ENCODE data around the gene IFI27L1. TPM values are rescaled to one million over a fixed set of nuclear protein-coding genes. Genes with fewer than 3 reads are reported as not detected.

IFI27L1 gene
- total RNA-seq = 10 to 100 TPM in 2 of 4 donors, 1 to 10 TPM in 2; 7.1 to 32.8 (median 14.3) TPM

GRCh38 chr14:94080621-94081385 lies at the start of gene IFI27L1, which contains the start of gene DDX24:
Gene IFI27L1, plus strand, starts transcription at chr14:94081310. Its CDS starts 15,628 bp downstream, at chr14:94096938.
Gene DDX24, minus strand, starts transcription at chr14:94081202. Its CDS starts 1,460 bp downstream, at chr14:94079742.
- peak within 1 kb of the TSS; percentile 94 to 99 for H3K4me3 ChIP-seq
- intact Hi-C loops (cut with DNase I; ENCODE audit: low total_unique reads) = no loop called here
- no peaks in the 10 kb centered on the region for H3K27me3 ChIP-seq
- no peaks in the 10 kb centered on the region for H3K9me3 ChIP-seq
- peak within 1 kb of the TSS; percentile 89 to 91 for H3K27ac ChIP-seq
- TF ChIP-seq POLR2A (IDR thresholded peaks at IDR 0.05) = peak; percentile 97
- TF ChIP-seq CTCF (IDR thresholded peaks at IDR 0.05) = no peak
- DNase-seq = peak; percentile 97
- no peaks in the 10 kb centered on the region for H3K36me3 ChIP-seq
- peaks cover 0 to 7% of the 10 kb centered on the region in 2 donors for H3K4me1 ChIP-seq

- Histone ChIP-seq H3K27me3 (no peaks in the 10 kb centered on the region), H3K27ac (no peak overlapping the region), H3K9me3 (no peaks in the 10 kb centered on the region), H3K36me3 (no peaks in the 10 kb centered on the region), H3K4me3 (no peak overlapping the region), H3K4me1 (no peaks in the 10 kb centered on the region)
- DNase-seq = no peak
- intact Hi-C loops (cut with DNase I; ENCODE audit: low total_unique reads) = no loop called here
- no peak for TF ChIP-seq CTCF (IDR thresholded peaks at IDR 0.05)
- TF ChIP-seq POLR2A (IDR thresholded peaks at IDR 0.05) = no peak
These were observed 49.2 kb upstream of the IFI27L1 start for GRCh38 chr14:94031883-94032279.

- intact Hi-C loops (cut with DNase I; ENCODE audit: low total_unique reads) = no loop called here
- H3K4me1 ChIP-seq = no peaks in the 10 kb centered on the region
- DNase-seq = no peak
These were observed 46.2 kb upstream of the IFI27L1 start for GRCh38 chr14:94034886-94035285.

GRCh38 chr14:94036313-94037167 lies 44.6 kb upstream of the IFI27L1 start:
- no peaks in the 10 kb centered on the region for H3K9me3 ChIP-seq

More at GRCh38 chr14:94034886-94035285, 46.2 kb upstream of the IFI27L1 start:
- Histone ChIP-seq H3K27me3 (no peaks in the 10 kb centered on the region), H3K27ac (no peak overlapping the region), H3K36me3 (no peaks in the 10 kb centered on the region), H3K4me3 (no peak overlapping the region), H3K9me3 (no peaks in the 10 kb centered on the region)
- TF ChIP-seq CTCF (IDR thresholded peaks at IDR 0.05) (no peak), POLR2A (IDR thresholded peaks at IDR 0.05) (no peak)

More at GRCh38 chr14:94036313-94037167, 44.6 kb upstream of the IFI27L1 start:
- no peak overlapping the region for H3K4me3 ChIP-seq
- TF ChIP-seq POLR2A (IDR thresholded peaks at IDR 0.05) (no peak), CTCF (IDR thresholded peaks at IDR 0.05) (peak; percentile 59 to 80 (median 69))
- H3K27me3 ChIP-seq = no peaks in the 10 kb centered on the region
- DNase-seq = peak; percentile 51 to 62
- H3K27ac ChIP-seq = no peak overlapping the region
- no peaks in the 10 kb centered on the region for H3K4me1 ChIP-seq
- intact Hi-C loops (cut with DNase I; ENCODE audit: low total_unique reads) = loop anchor here (2.0 kb wide), 1 partner anchor 100 kb away; no protein-coding TSS in a partner anchor
- H3K36me3 ChIP-seq = no peaks in the 10 kb centered on the region
